Stimulated activated CD8-positive, alpha-beta memory T cell treated with anti-CD3 and anti-CD28 coated beads, Interleukin-4, amount 100 ng/mL, for 48 hours (primary cell): Measurements from ENCODE around the gene ADRM1.

ENCODE experiments used
- DNase-seq: peaks from one replicate; pipeline ENCODE4 v3.0.0-alpha.2; 2020

ADRM1 gene

DNA sequence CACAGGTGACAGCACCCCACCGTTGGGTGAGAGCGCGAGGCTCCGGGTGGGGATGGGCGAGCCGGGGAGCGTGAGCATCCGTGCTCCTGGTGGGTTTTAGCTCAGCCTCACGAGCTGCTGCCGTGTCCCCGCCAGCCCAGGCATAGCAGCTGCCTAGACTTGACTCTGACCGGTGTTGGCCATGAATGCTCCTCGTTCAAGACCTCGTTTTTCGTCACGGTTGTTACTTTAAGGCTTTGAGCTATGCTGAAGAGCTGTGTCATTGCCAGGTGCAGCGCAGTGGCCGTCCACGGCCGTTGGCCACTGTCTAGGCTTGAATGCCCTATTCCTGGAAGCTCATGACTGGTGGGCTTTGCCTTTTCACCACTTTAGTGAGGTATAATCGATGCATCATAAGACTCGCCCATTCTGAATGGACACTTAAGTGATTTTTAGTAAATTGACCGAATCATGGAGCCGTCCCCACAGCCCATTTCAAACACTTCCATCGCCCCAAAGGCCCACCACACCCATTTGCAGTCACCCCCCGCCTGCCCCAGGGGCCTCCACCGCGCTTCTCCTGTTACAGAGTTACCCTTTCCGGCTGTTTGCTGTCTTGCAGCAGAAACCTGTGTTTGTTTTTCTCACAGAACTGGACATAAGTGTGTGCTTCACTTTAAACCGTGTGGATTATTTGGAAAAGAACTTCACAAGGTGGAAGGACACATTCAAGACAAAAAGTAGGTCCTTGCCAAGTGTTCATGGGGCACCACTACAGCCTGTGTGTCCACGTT is 21.4 kb upstream of the ADRM1 start:
- no peak for DNase-seq

- no peak for DNase-seq
Measured at GRCh38 chr20:62282103-62282502, 20.7 kb upstream of the ADRM1 start.

GRCh38 chr20:62282877-62283503 is 19.8 kb upstream of the ADRM1 start:
- DNase-seq, result no peak

GRCh38 chr20:62284448-62284847 is 18.3 kb upstream of the ADRM1 start:
- no peak for DNase-seq

DNA sequence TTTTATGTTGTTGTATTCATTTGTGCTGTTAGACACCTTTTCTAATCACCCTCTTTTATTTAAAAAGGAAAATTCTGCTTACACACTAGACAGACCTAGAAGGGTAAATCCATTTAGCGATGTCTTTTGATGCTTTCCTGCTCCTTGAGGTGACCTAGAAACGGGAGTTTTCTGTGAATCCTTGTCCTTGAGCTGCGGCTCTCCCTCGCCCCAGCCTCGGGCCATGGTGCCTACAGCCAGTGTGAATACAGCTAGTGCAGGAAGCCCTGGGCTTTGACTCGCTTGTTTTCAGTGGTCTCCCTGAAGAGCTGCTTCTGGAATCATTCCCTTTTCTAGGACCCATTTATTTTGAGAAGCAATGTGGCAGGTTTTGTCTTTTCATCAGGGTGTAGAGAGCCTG is 17.6 kb upstream of the ADRM1 start:
- no peak for DNase-seq

DNA sequence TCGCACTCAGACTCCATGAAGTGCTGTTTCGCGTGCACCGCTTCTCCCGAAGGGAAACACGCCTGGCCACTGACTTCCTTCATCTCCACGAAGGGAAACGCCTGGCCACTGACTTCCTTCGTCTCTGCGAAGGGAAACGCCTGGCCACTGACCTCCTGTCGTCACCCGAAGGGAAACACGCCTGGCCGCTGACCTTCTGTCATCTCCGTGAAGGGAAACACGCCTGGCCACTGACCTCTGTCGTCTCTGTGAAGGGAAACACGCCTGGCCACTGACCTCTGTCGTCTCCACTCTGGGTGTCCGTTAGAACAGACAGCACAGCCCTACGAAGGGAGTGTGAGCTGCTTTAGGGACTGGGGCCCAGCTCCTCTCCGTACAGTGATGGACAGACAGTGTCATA is 17.1 kb upstream of the ADRM1 start:
- DNase-seq, result no peak

- DNase-seq, result no peak
Measured at GRCh38 chr20:62286493-62287064, 16.2 kb upstream of the ADRM1 start.

DNA sequence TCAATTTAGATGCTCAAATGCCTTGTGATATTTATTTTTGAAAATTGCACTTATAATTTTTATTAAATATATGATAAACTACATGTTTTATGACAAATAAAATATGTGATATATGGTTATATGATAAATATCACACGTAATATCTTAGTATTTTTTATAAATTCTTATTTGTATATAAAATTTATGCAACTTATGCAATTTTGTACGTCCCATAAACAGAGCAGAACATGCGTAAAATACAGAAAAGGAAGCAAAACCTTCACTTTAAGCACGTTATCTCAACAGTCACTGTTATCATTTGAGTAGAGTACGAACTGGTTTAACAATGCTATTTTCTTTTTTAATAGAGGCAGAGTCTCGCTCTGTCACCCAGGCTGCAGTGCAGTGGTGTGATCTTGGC is 15.7 kb upstream of the ADRM1 start:
- no peak for DNase-seq

GRCh38 chr20:62287759-62288534 is 14.8 kb upstream of the ADRM1 start:
- DNase-seq, result no peak

- DNase-seq, result no peak
Measured at GRCh38 chr20:62288535-62289105, 14.2 kb upstream of the ADRM1 start.

DNA sequence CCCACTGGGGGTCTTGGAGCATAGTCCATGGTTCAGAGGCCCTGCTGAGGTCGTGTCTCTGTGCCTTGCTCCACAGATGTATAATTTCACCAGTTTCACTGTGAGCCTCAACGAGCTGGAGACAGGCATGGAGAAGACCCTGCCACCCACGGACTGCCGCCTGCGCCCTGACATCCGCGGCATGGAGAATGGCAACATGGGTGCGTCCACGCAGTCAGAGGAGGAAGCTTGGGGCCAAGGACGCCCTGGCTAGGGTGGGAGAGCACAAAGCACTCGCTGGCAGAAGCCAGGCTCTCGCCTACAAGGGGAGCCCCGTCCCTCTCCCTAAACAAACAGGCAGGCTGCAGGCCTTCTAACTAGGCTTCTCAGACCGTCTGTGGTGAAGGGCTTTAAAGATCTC is 13.7 kb upstream of the ADRM1 start:
- DNase-seq, result no peak

DNA sequence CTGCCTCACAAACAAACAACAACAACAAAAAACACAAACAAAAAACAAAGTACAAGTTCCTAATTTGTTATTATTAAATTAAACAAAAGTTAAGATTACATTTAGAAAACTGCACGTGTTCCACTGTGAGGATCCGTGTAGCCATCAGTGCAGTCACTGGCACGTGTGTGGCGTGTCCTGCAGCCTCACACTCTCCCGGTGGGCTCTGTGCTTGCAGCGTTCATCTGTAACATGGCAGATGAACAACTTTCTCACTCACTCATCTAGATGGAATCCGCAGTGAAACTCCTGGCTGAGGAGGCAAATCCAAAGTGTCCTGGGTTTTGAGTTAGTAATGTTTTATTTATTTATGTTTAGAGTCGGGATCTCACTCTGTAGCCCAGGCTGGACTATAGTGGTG is 12.9 kb upstream of the ADRM1 start:
- no peak for DNase-seq

DNA sequence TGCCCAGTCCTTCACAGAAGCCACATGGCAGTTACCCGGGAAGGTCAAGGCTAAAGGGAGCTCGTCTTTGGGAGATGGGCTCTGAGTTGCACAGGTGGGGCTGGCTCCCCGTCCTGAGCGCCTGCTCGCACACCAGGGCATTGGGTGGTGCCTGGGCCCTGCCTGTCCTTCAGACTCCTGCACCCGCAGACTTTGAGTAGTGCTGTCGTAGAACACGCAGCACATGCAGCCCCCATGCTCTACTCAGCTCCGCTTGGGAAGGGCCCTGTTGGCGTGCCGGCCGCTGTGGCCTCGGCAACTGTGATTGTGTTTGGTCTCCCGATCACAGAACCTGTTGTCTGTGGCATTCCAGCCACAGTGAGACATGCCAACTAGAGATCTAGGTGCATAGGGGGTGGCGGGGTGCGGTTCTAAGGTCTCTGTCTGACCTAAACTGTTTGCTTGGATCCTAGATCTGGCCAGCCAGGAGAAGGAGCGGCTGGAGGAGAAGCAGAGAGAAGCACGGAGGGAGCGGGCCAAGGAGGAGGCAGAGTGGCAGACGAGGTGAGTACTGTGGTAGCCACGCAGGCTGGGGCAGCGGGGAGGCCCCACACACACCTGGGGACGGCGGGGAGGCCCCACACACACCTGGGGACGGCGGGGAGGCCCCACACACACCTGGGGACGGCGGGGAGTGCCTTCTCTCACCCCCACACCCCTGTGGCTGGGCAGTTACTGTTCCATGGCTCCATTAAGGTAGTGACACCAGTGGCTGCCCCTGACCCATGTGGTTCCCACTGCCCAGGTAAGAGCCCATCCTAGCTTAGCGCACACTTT is 11.3 kb upstream of the ADRM1 start:
- no peak for DNase-seq

DNA sequence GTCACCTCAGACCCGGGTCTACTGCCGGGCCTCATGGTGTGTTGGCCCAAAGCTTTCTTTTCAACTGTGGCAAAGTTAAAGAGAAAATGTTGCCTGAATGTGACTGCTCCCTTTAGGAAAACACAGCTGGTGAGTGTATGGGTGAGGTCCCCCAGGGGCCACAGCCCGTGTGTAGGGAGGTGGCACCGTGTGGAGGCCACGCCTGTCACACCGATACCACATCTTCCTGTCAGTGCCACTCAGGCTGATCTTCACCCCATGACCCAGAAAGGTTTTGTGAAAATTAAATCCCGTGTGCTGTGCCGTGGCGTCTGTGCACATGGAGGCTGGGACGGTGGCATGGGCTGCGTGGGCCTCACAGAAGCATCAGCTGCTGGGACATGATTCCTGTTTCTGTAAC is 10.7 kb upstream of the ADRM1 start:
- DNase-seq, result no peak

- DNase-seq, result no peak
Measured at GRCh38 chr20:62293111-62293784, 9.5 kb upstream of the ADRM1 start.

DNA sequence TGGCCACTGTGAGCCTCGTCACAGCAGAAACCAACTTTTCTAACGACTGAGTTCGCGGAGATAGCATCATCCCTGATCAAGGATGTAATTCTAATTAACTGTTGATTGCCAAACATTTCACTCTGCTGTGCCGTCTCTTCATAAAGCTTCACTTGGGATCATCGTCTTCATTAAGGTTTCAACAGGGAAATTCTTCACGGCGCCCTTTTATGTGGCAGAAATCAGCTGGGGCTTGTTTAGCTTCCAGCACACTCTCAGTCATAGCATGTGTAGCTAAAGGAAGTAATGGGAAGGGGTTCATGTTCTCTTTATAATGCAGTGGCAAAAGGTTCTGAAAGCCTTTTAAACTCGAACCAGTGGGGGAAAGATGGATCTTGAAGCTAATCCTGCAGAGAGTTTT is 8.9 kb upstream of the ADRM1 start:
- DNase-seq, result no peak

- DNase-seq, result no peak
Measured at GRCh38 chr20:62294516-62294915, 8.3 kb upstream of the ADRM1 start.

DNA sequence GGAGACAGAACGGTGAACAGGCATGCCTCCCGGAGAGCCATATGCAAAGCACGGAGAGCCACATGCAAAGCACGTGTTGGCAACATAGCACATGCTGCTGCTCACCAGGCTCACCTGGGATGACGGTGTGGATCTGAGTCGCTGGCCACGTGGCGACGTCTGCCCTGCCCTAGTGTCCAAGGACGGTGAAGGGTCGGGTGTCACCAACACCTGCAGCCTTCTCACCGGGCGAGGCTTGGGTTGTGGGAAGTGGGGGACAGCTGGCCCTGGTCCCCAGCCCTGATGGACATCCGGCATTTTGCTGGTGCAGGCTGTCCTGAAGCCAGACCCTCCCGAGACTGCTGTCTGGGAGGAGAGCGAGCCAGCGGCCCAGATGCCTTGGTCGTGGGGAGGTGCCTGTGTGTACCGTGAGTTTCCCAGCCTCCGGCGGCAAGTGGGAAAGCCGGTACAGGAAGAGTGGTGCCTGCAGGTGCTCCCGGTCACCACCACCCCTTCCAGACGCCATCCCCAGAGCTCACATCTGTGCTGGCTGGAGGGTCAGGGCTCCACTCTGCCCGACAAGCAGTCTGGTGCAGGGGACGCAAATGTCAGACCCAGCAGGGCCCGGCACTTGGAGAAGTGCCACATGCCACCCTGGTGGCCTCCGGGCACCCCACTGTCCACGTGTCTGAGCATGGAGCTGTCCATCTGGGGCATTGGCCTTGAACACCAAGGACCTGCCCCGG is 5.9 kb upstream of the ADRM1 start:
- no peak for DNase-seq

DNA sequence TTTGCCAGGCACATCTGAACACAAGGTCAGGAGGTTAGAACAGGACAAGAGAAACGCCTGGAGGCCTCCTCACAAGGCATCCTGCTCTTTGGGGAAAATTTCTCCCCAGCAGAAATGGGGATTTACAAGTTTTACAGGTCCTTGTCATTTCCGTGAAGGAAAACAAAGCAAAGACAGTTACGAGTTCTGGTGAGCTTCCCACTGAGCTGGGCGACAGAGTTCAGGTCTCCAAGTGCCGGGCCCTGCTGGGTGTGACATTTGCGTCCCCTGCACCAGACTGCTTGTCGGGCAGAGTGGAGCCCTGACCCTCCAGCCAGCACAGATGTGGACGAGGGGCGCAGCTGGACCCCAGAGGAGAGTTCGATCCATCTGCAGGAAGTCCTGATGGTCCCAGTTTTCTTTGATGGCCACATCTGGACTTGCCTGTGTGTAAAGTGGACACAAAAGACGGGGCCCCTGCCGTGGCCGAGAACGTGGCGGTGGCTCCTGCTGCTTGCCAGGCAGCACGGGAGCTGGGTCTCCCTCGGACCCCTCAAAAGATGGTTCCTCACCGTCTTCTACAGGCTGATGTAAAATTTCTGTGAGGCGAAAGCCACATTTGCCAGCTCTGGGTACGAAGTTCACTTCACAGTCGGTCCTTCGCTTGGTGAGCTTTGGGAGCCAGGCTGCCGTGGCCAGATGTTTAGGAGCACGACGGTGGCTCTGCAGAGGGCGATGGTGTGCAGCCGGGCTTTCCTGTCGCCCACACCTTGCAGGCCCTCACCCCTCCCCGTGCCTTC is 5.2 kb upstream of the ADRM1 start:
- no peak for DNase-seq

DNA sequence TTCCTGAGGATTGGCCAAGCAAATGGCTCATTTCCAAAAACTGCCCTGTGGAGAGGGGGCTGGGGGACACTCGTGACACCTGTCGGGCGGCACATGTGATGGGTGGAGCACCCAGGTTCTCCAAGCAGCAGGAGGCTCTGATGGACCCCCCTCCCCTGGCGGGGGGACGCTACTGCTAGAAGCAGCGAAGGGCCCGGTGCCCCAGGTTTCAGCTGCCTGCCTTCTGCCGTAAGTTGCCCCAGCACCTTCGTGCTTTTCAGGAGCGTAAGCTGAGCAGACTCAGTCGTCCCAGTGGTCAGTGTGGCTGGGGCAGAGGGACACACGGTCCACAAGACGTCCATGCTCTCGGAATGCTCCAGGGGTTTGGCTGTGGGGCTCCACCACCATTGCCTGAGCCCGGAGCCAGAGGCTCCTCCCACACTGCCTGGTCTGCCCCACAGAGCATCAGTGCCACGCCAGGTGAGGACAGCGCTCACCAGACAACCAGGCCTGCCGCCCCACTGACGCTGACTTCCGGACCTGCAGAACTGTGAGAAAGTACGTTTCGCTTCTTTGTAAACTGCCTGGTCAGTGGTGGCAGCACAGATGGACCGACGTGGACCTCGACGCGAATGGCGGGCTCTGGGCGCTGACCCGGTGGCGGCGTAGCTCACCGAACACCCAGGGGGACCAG is 4.1 kb upstream of the ADRM1 start:
- no peak for DNase-seq
